Cerebellar nuclear complex (tissue), 1 donor: ENCODE data around the gene FAM3B.

Experiments used
- DNase-seq, 2 experiments: peaks; one replicate each; lab custom pipeline; 2025; lab: John Stamatoyannopoulos, UW

FAM3B gene

DNA sequence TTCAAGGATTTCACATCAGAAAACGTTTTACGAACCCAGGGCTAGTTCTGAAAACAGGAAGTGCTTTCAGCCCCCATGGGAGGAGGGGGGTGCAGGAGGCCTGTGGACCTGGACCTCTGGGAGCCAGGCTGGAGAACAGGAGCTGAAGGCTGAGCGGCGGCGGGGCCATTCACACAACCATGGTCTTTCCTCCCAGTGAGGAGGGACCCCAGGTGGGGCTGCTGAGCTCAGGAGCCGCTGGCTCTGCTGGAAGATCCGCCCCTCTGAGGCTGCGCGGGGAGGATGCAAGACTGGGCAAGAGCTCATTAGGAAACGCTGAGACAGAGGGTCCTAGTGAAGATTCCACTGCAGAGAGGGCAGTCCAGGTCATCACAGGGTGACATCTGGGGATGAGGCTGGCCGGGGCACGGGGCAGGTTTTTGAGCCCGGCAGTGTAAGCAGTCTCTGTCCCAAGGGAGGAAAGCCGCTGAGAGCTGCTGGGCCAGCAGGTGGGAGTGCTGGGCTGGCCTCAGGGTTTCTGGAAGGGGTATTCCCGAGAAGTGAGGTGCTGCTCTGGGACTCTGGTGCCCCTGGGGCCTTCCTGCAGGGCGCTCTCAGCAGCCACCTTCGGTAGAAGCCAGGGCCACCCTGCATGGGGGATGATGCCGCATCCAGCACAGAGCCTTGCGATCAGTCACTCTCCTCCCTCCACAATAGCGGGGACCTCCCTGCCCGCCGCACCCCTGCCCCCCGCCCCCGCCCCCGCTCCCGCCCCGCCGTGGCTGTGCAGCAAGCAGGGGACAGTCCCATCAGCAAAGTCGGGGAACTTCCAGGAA, 52.7 kb downstream of the FAM3B start:
- no peak for DNase-seq

DNA sequence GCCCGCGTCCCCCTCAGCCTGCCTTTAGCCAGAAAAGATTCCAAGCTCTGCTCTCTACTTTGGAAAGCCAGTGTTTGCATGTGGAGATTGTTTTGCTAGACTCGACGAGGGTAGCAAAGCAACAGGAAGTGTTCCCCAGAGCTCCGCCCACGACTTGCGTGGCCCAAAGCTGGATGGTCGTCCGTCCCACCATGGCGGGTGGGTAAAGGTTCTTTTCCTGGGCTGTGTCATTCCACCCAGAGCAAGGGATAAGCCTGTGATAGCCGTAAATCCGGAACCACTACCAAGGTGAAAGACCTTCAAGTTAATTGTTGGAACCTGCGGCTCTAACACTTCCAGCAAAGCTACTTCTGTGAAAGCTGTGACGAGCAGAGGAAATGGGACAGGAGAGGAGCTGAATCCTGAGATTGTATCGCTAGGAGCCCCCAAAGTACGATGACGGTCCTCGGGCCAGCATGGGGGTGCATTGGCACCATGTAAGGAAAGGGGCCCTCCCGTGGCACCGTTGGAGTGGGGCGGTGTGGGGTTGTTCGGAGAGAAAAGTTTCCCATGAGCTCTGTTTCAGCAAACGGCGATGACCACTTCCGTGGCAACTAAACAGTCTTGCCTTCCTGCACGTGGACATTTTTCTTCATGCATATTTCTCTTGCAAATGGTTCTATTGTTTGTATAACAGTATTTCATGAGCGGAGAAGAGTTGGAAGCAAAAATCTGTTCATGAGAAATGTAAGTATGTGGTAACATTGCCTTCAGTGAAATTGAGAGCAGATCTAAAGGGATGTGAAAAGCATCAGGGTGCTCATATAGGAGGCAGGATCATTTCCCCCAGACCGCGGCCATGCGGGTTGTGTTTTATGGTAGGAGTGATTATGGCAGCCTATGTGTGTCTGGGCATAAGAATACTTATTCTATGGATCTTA, 53.6 kb downstream of the FAM3B start:
- no peak for DNase-seq

DNA sequence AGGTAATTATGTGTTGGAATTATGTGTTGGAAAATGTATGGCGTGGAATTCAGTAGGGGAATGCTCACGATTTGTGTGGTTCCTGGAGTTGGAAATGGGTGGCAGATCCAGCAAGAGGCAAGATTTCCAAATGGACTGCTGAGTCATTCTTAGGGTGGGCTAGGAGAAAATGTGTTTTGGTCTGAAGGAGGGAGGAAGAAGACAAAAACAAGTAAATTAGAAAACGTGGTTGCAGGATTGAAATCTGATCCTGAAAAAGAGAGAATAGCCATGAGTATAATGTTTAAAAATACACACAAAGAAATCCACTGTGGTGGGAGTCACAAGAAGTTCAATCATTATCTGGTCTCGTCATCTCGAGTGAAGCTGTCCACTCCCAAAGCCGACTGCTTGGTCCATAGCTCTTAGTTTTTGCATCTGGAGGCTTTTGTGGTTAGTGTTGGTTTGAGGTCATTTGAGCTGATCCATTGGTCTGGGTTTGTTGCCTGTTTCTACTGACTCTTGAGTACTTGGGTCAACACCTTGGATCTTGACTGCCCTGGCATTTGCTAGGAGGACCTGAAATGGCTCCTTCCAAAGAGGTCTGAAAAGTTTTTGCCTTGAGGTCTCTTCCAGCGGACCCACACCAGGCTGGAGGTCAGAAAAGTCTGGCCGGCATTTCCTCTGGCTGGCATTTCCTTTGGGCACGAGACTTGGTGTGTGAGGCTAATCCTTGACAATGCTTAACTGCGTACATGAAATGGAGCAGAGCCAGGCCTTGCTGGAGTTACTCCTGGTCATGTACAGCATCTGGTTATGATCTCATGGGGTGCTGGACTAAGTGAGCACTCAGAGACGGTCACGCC, 54.5 kb downstream of the FAM3B start:
- DNase-seq: no peak

DNA sequence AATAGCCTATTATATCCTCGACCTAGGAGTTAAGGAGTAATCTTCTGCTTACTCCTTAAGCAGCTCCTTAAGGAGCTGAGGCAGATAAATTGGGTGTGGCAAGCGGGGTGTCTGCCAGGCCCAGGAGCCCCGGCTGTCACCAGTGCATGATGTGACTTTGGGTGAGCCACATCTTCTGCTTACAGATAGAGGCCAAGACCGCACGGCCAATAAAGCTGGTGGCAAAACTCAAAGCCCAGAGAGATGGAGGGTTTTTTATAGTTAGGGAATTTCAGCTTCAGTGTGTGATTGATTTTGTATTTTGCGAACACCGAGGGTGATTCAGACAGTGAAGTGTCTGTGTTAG, 55.1 kb downstream of the FAM3B start:
- DNase-seq: no peak

DNA sequence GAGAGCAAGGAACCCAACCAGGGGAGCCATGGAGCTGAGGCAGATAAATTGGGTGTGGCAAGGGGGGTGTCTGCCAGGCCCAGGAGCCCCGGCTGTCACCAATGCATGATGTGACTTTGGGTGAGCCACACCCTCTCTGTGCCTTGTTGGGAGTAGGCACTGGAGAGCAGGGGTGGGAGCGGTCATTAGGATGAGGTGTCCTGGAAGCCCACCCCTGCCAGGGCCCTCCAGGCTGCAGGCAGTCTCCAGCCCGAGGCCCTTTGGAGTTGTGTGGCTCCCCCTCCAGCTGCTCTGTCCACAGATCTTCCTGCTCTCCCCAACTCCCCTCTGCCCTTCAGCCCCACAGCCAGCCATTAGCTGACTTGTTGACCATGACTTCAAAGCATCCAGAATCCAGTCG, 56.7 kb downstream of the FAM3B start:
- no peak for DNase-seq

DNA sequence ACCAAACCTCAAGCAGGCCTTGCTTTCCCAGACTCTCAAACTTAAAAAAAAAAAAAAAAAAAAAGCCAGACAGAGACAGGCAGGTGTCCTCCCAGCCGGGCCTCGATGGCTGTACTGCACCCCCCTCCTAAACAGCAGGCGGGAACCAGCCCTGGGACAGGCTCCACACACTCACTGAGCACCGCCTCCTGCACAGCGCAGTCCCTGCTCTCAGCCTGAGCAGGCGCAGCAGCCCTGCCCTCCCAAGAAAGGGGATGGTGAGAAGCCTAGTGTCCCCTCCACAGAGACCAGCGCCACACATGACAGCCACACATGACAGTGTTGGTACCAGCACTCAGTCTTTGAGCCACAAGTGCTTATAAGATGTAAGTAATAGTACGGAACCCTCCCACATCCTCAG, 57.2 kb downstream of the FAM3B start:
- no peak for DNase-seq

DNA sequence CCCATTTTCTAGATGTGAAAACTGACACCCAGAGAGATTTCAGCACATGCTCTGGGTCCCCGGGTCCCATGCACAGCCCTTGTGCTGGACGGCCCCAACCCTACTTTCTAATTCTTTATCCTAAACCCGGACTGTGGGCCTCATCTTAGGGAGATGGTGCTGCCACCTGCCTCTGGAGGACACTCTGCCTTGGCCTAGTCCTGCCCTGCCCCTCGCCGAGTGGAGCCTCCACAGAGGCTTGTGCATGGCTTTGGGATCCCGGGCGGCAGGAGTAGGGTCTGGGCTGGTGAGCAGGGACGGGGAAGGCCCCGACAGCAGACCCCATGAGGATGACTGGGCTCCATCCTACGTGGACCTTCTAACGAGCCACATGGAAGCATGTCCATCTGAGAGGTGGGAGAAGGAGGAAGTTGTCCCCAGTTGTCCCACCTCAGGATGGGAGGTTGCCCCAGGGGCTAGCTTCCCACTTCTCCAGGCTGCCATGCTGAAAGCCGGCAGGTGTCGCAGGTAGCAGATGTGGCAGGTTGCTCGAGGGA, 57.6 kb downstream of the FAM3B start:
- no peak for DNase-seq

DNA sequence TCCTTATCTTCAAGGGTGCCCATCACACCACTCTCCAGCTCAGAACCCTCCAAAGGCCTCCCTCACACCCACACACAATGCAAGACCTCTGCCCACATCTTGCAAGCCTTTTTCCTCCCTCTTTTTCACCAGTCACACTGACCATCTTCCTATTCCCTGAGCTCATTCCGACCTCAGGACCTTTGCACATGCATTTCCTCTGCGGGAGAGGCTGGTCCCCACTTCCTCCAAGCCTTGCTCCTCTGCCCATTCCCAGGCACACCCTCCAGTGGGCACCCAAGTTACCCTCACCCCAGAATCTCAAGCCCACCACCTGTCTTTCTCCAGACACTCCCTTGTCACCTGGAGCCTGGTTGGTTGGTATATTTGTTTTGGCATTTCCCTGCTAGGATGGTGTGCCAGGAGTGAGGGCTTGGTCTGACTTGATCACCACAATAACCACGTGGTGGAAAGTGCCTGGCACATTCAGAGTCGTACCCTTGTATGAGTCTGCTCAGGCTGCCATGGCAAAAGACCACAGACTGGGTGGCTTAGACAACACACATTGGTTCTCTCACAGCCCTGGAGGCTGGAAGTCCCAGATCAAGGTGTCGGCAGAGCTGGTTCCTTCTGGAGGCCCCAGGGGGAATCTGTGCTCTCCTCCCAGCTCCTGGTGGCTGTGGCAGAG, 58.4 kb downstream of the FAM3B start:
- DNase-seq: no peak

DNA sequence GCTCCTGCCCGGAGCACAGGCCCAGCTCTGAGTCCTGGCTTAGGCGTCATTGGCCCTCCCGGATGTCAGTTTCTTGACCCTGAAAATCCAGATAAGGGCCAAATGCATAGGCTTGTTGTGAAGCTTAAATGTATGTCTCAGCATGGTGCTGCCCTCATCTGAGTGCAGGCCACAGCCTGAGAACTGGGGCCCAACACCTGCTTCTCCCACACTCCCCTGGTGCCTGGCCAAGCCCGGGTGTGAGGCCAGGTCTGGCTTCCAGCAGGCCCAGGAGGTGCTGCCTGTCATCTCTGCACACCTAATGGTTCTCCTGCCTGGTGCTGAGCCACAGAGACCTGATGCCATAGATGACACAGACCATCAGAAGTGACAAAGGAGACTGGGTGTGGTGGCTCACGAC, 59.3 kb downstream of the FAM3B start:
- no peak for DNase-seq

DNA sequence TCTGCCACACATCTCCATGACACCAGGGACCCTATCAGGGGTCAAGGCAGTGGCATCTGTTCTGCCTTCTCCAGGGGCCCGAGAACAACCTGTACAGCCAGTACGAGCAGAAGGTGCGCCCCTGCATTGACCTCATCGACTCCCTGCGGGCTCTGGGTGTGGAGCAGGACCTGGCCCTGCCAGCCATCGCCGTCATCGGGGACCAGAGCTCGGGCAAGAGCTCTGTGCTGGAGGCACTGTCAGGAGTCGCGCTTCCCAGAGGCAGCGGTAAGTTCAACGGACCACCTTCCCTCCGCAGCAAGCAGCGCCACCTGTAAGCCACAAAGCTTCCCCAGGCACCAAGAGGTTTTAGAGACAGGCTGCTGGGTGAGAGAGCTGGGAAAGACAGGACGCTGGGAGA, 61.1 kb downstream of the FAM3B start:
- DNase-seq: no peak

DNA sequence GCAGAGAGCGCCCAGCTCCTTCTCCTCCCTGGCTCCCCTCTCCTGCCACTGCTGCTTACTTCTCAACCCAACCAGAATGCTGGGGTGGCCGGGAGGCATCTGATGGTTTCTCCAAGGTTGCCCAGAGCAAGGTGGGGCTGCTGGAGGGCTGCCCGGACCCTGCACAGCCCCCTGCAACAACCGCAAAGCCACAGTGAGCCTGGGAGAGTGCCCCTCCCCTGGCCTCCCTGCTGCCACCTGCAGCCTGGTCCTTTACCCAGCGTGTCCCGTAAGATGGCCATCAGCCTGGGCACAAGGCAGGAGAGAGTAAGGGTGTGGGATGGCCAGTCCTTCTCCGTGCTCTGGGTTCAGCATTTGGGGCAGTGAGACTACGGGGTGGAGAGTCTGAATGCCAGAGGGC, 62.2 kb downstream of the FAM3B start:
- no peak for DNase-seq

DNA sequence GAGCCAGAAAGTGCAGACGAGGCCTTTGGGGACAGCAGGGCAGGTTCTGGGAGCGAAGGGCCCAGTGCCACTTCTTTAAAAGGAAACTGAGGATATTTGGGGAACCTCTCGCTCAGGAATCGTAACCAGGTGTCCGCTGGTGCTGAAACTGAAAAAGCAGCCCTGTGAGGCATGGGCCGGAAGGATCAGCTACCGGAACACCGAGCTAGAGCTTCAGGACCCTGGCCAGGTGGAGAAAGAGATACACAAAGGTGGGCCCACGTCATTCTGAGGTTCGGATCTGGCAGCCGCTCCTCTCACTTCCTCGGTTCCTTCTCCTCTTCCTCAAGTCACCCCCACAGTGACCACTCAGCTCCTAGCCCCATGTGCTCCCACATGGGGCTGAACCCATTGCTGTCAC, 63.3 kb downstream of the FAM3B start:
- DNase-seq: no peak

DNA sequence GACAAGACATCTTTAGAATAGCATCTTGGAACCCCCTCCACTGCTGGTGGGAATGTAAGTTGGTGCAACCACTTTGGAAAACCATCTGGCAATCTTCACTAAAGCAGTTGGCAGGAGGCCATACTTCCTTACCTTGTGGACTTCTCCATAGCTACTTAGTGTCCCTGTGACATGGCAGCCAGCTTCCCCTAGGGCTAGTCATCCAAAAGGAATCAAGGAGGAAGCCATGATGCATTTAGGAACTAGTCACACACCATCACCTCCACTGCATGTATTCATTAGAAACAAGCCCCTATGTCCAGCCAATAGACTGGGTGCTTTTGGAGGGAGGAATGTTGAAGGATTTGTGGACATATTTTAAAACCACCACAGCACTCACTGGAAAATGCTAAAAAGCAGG, 65.1 kb downstream of the FAM3B start:
- no peak for DNase-seq

DNA sequence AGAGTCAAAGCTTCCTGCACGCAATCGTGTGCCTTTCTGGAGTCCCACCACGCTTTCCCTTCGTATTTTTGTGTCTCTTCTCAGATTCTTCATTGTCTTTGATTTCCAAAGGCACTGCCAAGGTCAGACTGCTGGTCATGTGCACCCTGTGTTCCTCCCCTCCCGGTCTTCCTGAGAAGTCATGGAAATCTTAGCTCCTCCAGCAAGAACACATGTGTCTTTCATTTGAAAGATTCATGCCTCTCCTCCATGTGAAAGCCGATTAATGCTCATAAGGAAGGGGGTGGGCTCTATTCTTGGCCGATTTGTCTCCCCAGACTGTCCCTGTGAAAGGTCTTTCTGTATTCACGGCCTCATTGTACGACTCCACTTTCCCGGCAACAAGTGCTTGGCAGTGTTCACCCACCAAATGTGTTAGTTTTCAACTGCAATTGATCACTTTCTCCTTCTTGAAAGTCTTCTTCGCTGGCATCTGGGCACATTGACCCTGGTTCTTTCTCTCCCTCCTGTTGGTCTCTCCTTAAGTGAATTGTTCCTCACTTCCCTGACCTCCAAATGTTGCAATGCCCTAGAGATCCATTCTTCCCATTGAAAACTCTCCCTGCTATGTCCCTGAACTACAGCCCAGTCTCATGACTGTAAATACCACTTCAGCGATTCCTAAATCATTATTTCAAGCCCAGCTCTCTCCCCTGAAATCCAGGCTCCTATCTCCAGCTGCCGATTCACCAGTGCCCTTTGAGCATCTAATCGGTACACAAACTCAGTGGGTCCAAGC, 70.6 kb downstream of the FAM3B start:
- DNase-seq: no peak

DNA sequence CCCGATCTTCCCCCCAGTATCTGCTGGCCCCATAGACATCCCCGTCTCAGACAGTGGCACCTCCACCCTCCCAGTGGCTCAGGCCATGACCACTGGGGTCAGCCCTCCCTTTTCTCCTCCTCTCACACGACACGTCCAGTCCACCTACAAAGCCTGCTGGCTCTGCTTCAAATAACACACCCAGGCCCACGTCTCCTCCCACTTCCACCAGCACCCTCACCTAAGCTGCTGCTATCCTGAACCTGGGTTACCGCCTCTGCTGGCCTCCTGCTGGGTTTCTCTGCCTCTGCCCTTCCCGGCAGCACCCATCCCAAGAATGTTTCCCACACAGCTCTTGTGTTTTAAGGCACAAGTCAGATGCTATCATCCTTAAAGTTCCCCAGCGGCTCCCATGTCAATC, 71.2 kb downstream of the FAM3B start:
- no peak for DNase-seq

DNA sequence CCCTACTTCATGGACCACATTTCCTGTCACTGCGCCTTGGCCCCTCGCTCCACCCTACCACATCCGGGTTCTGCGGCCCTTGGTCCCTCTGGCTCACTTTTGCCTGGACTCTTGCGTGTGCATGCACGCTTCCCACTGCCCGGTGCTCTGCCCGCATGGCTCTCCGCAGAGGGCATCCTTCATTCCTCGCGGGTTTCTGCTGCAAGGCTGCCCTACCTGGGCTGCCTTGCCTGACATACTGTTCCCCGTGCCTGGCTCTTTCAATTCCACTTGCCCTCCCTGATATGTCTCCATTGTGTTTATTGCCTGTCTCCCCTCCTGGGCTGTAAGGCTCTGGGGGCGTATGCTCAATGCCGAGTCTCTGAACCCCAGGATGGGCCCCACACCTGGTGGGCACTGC, 71.7 kb downstream of the FAM3B start:
- DNase-seq: no peak

DNA sequence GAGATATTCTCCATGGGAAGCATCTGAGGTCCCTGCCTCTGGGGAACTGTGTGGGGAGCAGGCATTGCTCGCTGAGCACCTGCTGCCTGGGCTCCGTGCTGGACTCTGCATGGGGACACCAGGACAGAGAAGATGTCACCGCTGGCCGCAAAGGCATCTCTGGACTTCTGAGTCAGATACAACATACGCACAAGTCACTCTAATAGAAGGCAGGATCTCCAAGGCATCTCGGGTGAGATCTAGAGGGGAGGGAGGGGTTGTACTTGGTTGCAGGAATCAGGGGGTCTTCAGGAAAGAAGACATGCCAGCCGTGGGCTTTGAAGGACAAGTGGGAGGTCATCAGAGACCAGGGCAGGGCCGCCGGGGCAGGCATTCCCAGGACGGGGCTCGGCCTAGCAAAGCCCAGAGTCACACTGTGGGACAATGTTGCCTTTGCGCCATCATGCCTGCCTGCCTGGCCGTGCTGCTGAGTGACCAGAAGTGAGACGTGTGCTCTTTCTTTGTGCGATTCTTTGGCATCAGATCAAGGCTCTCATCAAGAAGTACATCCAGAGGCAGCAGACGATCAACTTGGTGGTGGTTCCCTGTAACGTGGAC, 73.5 kb downstream of the FAM3B start:
- no peak for DNase-seq

DNA sequence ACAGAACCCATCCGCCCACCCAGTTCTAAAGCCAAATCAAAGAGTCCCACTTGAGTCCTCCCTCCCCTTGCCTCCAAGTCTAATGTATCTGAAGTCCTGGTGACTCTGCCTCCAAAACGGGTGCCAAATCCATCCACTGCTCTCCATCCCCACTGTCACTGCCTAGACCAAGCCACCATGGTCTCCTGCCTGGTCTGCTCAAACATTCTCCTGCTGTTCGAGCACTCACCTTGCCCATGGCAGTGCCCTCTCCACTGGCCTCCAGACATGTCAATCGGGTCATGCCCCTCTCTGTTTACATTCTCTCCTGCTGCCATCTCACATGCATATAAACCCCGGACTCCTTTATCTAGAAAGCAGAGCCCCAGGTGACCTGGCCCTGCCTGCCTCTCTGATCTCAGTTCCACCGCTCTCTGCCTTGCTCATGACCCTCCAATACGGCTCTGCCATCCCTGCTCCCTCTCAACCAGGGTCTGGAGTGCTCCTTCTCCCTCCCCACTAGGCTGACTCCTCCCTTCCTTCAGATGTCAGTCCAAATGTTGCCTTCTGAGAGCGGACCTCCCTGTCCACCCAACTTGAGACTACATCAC, 77.4 kb downstream of the FAM3B start:
- no peak for DNase-seq

DNA sequence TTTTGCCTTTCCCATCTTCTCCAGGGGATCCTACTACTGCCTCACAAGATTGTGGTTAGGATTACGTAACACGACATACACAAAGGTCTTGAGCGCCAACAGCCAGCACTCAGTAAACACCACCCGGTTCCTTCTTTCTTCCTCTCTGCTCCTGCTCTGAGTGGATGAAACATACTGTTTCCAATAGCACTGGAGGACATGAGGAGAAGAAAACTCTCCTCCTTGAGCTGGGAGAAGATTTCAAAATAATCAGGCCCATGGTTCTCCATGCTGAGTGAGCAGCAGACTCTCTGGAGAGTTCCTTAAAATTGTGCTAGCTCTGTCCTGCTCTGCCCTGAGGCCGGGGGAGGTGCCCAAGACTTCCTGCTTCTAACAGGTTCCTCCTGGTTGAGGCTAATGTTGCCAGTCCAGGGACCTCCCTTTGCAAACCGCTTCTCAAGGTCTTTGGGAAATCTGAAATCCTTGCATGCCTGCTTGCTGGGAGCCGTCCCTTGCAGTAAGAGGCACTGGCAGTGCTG, 80.0 kb downstream of the FAM3B start:
- DNase-seq: no peak

DNA sequence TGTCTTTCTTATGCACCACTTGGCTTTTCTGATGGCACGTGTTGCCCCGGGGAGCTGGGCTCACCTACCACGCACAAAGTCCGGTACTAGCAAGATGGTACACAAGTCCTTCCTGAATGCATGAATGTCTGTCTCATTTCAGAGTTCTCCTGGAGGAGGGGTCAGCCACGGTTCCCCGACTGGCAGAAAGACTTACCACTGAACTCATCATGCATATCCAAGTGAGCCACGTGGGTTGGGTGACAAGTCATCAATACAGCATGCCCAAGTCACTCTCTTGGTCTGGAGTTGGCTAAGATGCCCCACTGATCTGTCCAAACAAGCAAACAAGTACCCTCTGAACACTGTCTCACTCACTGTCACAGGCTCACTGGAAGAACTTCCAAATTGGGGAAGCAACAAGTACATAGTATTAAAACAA, 80.9 kb downstream of the FAM3B start:
- no peak for DNase-seq
